Right lobe of liver (tissue), 4 donors: ENCODE results near the gene PAX9.

Experiments
- CTCF ChIP-seq, 4 donors: fragments of 200-600 bp in 3 of 4; fragments of 450-650 bp in 1 of 4; IDR thresholded peaks; one replicate each; pipeline versions ENCODE4 v1.5.1 to v1.8.0; 2016 to 2022; ENCODE audit warnings: antibody characterized with exemption in 4 of 4, mild to moderate bottlenecking in 2 of 4
- POLR2A ChIP-seq: fragments of 450-650 bp; IDR thresholded peaks from one replicate; pipeline ENCODE4 v1.6.1; 2017; ENCODE audit warnings: antibody characterized with exemption, mild to moderate bottlenecking
- donor health status: DM: no; HTN: no; CAD: no.
- donor health status: DM: no; HTN: no; CAD: no.
- donor health status: DM: no; HTN: yes; CAD: no.

- TF ChIP-seq CTCF (IDR thresholded peaks at IDR 0.05) = no peak
- no peak for TF ChIP-seq POLR2A
These were observed 36.2 kb upstream of the PAX9 start for GRCh38 chr14:36625436-36625835.
